ENCODE data around the gene FZD10. TPM values are rescaled to one million over a fixed set of nuclear protein-coding genes. Genes with fewer than 3 reads are reported as not detected.

FZD10 gene
- total RNA-seq, 2 experiments from 2014 or later, result not detected

GRCh38 chr12:130212384-130212989 lies 50.2 kb downstream of the FZD10 start:
- no peaks in the 10 kb centered on the region for H3K27me3 ChIP-seq (ENCODE audit: control insufficient read depth in 1 of 2, insufficient read depth in 2 of 2, low read length in 2 of 2)
- no peaks in the 10 kb centered on the region for H3K4me1 ChIP-seq (ENCODE audit: insufficient read depth, low read length)
- DNase-seq (no peak), ATAC-seq (ENCODE audit: poor library complexity) (no peak)
- no peaks in the 10 kb centered on the region for H3K36me3 Mint-ChIP-seq (ENCODE audit: low read depth)
- H3K4me3 ChIP-seq (ENCODE audit: low read length), result no peak overlapping the region
- no peak overlapping the region for H3K27ac ChIP-seq (ENCODE audit: low read depth in 1 of 2, low read length in 2 of 2)
- H3K36me3 ChIP-seq (ENCODE audit: insufficient read depth, low read length), result no peaks in the 10 kb centered on the region
- peaks cover 18% of the 10 kb centered on the region for H3K27me3 Mint-ChIP-seq
- no peak overlapping the region for H3K27ac Mint-ChIP-seq
- H3K4me1 Mint-ChIP-seq (ENCODE audit: low read depth), result no peaks in the 10 kb centered on the region
- H3K9me3 ChIP-seq (ENCODE audit: control insufficient read depth in 1 of 2, insufficient read depth in 1 of 2, low read length in 2 of 2), result peaks cover 0 to 24% of the 10 kb centered on the region in 2 experiments
- CTCF ChIA-PET, result no interaction called here
- H3K4me3 Mint-ChIP-seq, result no peak overlapping the region
- intact Hi-C loops (cut with DNase I, micrococcal nuclease), result no loop called here
- TF ChIP-seq CTCF (IDR thresholded peaks at IDR 0.05), result no peak
- peaks cover 2% of the 10 kb centered on the region for H3K9me3 Mint-ChIP-seq
- POLR2A ChIA-PET, result no interaction called here

GRCh38 chr12:130213249-130213648 lies 51.0 kb downstream of the FZD10 start:
- Mint-ChIP-seq H3K27me3 (peaks cover 19% of the 10 kb centered on the region), H3K9me3 (peaks cover 2% of the 10 kb centered on the region), H3K27ac (no peak overlapping the region), H3K36me3 (ENCODE audit: low read depth) (no peaks in the 10 kb centered on the region), H3K4me3 (no peak overlapping the region), H3K4me1 (ENCODE audit: low read depth) (no peaks in the 10 kb centered on the region)
- peaks cover 0 to 27% of the 10 kb centered on the region in 2 experiments for H3K9me3 ChIP-seq (ENCODE audit: control insufficient read depth in 1 of 2, insufficient read depth in 1 of 2, low read length in 2 of 2)
- ATAC-seq (ENCODE audit: poor library complexity), result no peak
- CTCF ChIA-PET, result interaction anchor here (1.6 kb wide), 1 partner anchor 9 kb away, joined by 4 read pairs; no protein-coding TSS in a partner anchor
- TF ChIP-seq CTCF (IDR thresholded peaks at IDR 0.05), result no peak
- intact Hi-C loops (cut with DNase I, micrococcal nuclease), result no loop called here
- H3K4me1 ChIP-seq (ENCODE audit: insufficient read depth, low read length), result no peaks in the 10 kb centered on the region
- H3K36me3 ChIP-seq (ENCODE audit: insufficient read depth, low read length), result no peaks in the 10 kb centered on the region
- no peaks in the 10 kb centered on the region for H3K27me3 ChIP-seq (ENCODE audit: control insufficient read depth in 1 of 2, insufficient read depth in 2 of 2, low read length in 2 of 2)
- no peak for DNase-seq
- no peak overlapping the region for H3K27ac ChIP-seq (ENCODE audit: low read depth in 1 of 2, low read length in 2 of 2)
- POLR2A ChIA-PET, result no interaction called here
- no peak overlapping the region for H3K4me3 ChIP-seq (ENCODE audit: low read length)

GRCh38 chr12:130214686-130215395 lies 52.6 kb downstream of the FZD10 start:
- Histone ChIP-seq H3K36me3 (ENCODE audit: insufficient read depth, low read length) (no peaks in the 10 kb centered on the region), H3K9me3 (ENCODE audit: control insufficient read depth in 1 of 2, insufficient read depth in 1 of 2, low read length in 2 of 2) (peaks cover 0 to 38% of the 10 kb centered on the region in 2 experiments), H3K27me3 (ENCODE audit: control insufficient read depth in 1 of 2, insufficient read depth in 2 of 2, low read length in 2 of 2) (peaks cover 0 to 1% of the 10 kb centered on the region in 2 experiments), H3K4me3 (ENCODE audit: low read length) (no peak overlapping the region), H3K4me1 (ENCODE audit: insufficient read depth, low read length) (no peaks in the 10 kb centered on the region), H3K27ac (ENCODE audit: low read depth in 1 of 2, low read length in 2 of 2) (no peak overlapping the region)
- H3K27ac Mint-ChIP-seq, result no peak overlapping the region
- no peak overlapping the region for H3K4me3 Mint-ChIP-seq
- H3K4me1 Mint-ChIP-seq (ENCODE audit: low read depth), result no peaks in the 10 kb centered on the region
- peaks cover 7% of the 10 kb centered on the region for H3K9me3 Mint-ChIP-seq
- ChIA-PET POLR2A (no interaction called here), CTCF (interaction anchor here (1.6 kb wide), 1 partner anchor 11 kb away, joined by 4 read pairs; no protein-coding TSS in a partner anchor)
- DNase-seq, result no peak
- TF ChIP-seq CTCF (IDR thresholded peaks at IDR 0.05), result no peak
- intact Hi-C loops (cut with DNase I, micrococcal nuclease), result no loop called here
- H3K27me3 Mint-ChIP-seq, result peaks cover 30% of the 10 kb centered on the region
- no peaks in the 10 kb centered on the region for H3K36me3 Mint-ChIP-seq (ENCODE audit: low read depth)
- no peak for ATAC-seq (ENCODE audit: poor library complexity)

Other genes with a start within 250 kb of the FZD10 start
- gene PIWIL1, start 175.4 kb downstream of the FZD10 start, total RNA-seq, result not detected

Measured in CD4-positive, alpha-beta T cell (primary cell).